Measurements from ENCODE around the gene CLEC20A.

CLEC20A gene

GRCh38 chr1:178450871-178451270, 45.9 kb downstream of the CLEC20A start:
- TF ChIP-seq, protein P1, sequence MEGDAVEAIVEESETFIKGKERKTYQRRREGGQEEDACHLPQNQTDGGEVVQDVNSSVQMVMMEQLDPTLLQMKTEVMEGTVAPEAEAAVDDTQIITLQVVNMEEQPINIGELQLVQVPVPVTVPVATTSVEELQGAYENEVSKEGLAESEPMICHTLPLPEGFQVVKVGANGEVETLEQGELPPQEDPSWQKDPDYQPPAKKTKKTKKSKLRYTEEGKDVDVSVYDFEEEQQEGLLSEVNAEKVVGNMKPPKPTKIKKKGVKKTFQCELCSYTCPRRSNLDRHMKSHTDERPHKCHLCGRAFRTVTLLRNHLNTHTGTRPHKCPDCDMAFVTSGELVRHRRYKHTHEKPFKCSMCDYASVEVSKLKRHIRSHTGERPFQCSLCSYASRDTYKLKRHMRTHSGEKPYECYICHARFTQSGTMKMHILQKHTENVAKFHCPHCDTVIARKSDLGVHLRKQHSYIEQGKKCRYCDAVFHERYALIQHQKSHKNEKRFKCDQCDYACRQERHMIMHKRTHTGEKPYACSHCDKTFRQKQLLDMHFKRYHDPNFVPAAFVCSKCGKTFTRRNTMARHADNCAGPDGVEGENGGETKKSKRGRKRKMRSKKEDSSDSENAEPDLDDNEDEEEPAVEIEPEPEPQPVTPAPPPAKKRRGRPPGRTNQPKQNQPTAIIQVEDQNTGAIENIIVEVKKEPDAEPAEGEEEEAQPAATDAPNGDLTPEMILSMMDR (IDR thresholded peaks at IDR 0.05; ENCODE audit: low read depth, low read length), result no peak
- no peak for DNase-seq (ENCODE audit: extremely low read depth, low read depth)

GRCh38 chr1:178442925-178443324, 53.8 kb downstream of the CLEC20A start:
- TF ChIP-seq, protein P1 (IDR thresholded peaks at IDR 0.05; ENCODE audit: low read depth, low read length), result no peak
- no peak for DNase-seq (ENCODE audit: extremely low read depth, low read depth)

DNA sequence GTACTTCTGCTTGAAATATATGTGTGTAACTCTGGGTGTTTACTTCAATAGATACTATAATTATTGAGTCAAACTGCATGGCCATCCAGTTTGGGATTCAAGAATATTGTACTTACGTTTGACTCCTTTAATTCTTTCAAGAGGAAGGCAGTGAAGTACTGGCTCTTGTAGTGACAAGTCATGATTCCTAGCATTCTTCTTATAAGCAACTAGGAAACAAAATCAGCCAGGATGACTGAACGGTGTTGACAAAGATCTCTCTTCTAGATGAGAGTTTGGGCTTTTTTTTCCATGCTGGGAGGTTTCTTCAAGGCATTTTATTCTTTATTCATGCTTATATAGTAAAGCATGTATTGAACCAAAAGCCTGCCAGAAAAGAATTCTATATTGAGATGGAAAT, 58.3 kb downstream of the CLEC20A start:
- DNase-seq (ENCODE audit: extremely low read depth, low read depth), result no peak
- TF ChIP-seq, protein P1 (IDR thresholded peaks at IDR 0.05; ENCODE audit: low read depth, low read length), result no peak

DNA sequence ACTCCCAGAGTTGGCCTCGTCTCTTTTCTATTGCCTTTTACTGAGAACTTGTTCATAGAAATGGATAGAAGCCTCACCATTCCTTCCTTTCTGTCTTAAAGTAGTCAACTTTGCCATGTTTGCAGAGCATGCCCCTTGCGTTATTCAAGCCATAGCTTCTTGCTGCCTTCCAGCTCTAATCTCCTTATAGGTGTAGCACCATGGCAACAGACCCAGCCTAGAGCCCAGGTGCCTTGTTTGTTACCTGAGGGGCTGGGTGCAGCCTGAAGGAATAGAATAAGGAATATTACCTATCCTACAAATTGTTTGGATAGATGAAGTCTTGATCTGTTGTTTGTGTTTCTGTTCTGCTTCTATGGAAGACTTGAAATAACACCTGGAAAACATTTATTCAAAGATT, 59.9 kb downstream of the CLEC20A start:
- DNase-seq (ENCODE audit: extremely low read depth, low read depth), result no peak
- TF ChIP-seq, protein P1 (IDR thresholded peaks at IDR 0.05; ENCODE audit: low read depth, low read length), result no peak

GRCh38 chr1:178434899-178435435, 61.8 kb downstream of the CLEC20A start:
- TF ChIP-seq, protein P1 (IDR thresholded peaks at IDR 0.05; ENCODE audit: low read depth, low read length), result no peak
- no peak for DNase-seq (ENCODE audit: extremely low read depth, low read depth)

GRCh38 chr1:178434360-178434759, 62.4 kb downstream of the CLEC20A start:
- DNase-seq (ENCODE audit: extremely low read depth, low read depth), result no peak
- TF ChIP-seq, protein P1 (IDR thresholded peaks at IDR 0.05; ENCODE audit: low read depth, low read length), result no peak
